HepG2 (cell line): Measurements from ENCODE around the gene SELENOS. TPM values are rescaled to one million over a fixed set of nuclear protein-coding genes. Genes with fewer than 3 reads are reported as not detected.

ENCODE experiments used
- ATF2 ChIP-seq: sonication (generic); formaldehyde crosslinking; IDR thresholded peaks from 2 replicates; pipeline ENCODE4 v1.4.0; 2020; ENCODE audit warnings: missing genetic modification reagents
- IKZF4 ChIP-seq: sonication (generic); formaldehyde crosslinking; IDR thresholded peaks from 2 replicates; pipeline ENCODE4 v1.5.1; 2020; ENCODE audit warnings: borderline replicate concordance, mild to moderate bottlenecking, low read depth, missing genetic modification reagents; ENCODE audit errors: not compliant biosample characterization
- LCORL ChIP-seq, 2 experiments: fragments of 450-650 bp in 1 of 2; sonication (generic) in 1 of 2; formaldehyde crosslinking in 1 of 2; IDR thresholded peaks; 2 replicates each; pipeline versions ENCODE4 v1.5.0 to v1.6.1; 2017 to 2020; ENCODE audit warnings: antibody characterized with exemption in 1 of 2, missing genetic modification reagents in 1 of 2
- MAFF ChIP-seq: IDR thresholded peaks from 2 replicates; pipeline ENCODE4 v1.6.1; 2011; ENCODE audit warnings: low read depth, low read length, improper control_type of control experiment
- RFXAP ChIP-seq: sonication (generic); formaldehyde crosslinking; IDR thresholded peaks from 2 replicates; pipeline ENCODE4 v1.4.0; 2020; ENCODE audit warnings: missing genetic modification reagents, borderline replicate concordance
- SP1 ChIP-seq, 2 experiments: fragments of 450-650 bp in 1 of 2; sonication (generic) in 1 of 2; formaldehyde crosslinking in 1 of 2; IDR thresholded peaks; 2 replicates each; pipeline versions ENCODE4 v1.4.0 to v1.6.1; 2016 to 2020; ENCODE audit warnings: missing genetic modification reagents in 1 of 2
- TFE3 ChIP-seq: IDR thresholded peaks from 2 replicates; pipeline ENCODE4 v1.6.1; 2016
- XRCC5 ChIP-seq: fragments of 200-400 bp; formaldehyde crosslinking; optimal IDR thresholded peaks from 2 replicates; pipeline ENCODE3; 2017; ENCODE audit warnings: mild to moderate bottlenecking, low read length
- ZNF576 ChIP-seq: sonication (generic); formaldehyde crosslinking; IDR thresholded peaks from 2 replicates; pipeline ENCODE4 v1.4.0; 2020; ENCODE audit warnings: mild to moderate bottlenecking, missing genetic modification reagents
- ZNF646 ChIP-seq: sonication (generic); formaldehyde crosslinking; IDR thresholded peaks from 2 replicates; pipeline ENCODE4 v1.9.0; 2021; ENCODE audit warnings: mild to moderate bottlenecking, missing genetic modification reagents
- polyA plus RNA-seq, 8 experiments: library from polyadenylated mRNA; depleted of rRNA in 3 of 8; stranded (reverse) in 7 of 8; unstranded in 1 of 8; fragments of >200 nt; fragmentation: Illumina TruSeq in 4 of 8; extraction: Trizol in 4 of 8; gene quantifications; 2 replicates each; pipeline versions ENCODE4 v1.2.1 to v1.2.3, GENCODE V29; 2011 to 2016; ENCODE audit warnings: low read depth in 4 of 8, missing spikeins in 1 of 8, mixed read lengths in 1 of 8; ENCODE audit not compliant: insufficient read depth in 1 of 8
- total RNA-seq, 5 experiments: library from RNA; depleted of rRNA; stranded (reverse); fragments of >200 nt; fragmentation: Illumina TruSeq; extraction: Trizol; gene quantifications; 2 replicates each; pipeline ENCODE4 v1.2.3, GENCODE V29; 2016; ENCODE audit warnings: low read depth in 1 of 5
- TF ChIP-seq, protein P1 (sequence below): sonication (generic); formaldehyde crosslinking; IDR thresholded peaks from 2 replicates; pipeline ENCODE4 v1.9.0; 2022; ENCODE audit warnings: missing genetic modification reagents, mild to moderate bottlenecking, borderline replicate concordance

The SELENOS gene
- total and polyA plus RNA-seq, 2 of the 13 experiments (the other 11 are each of a cell fraction or from before 2014, with no cell fraction given) = 63.0 to 66.1 TPM

DNA sequence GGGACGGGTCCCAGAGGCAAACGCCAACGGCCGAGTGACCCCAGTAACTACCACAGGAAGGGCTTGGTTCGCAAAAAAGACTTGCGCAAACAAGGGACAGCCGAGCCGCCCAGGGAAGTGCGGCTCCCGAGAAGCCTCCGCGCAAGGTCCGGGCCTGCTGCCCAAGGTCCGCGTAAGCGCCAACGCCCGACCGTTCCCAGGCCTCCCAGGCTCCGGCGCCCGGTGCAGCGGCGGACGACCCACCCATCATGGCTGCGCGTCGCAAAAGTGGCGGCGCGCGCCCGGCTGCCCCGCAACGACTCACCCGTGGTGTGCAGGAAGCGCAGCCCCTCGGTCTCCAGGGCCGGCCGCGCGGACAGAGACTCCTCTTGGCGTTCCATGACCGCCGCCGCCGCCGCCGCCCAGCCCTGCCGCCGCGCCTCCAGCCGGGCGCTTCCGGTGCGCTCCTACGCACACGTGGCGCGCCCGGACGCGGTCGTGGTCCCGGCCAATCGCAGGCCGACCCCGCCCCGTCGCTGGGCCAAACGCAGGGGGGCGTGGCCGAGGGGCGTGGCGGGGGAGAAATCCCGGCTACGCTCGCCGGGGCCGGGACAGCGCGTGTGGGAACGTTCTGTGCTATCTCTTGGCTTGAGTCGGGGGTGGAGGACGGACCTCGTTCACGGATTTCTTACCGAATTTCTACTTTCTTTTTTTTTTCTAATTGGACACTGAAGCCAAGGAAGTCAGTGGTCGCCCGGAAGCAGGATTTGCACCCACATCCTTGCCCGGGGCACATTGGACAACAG is at the start of gene SELENOS (continued):
- 0 out of 2 replicates have a peak, but pooled peaks have one; percentile 13 for TF ChIP-seq TFE3 (CRISPR knock-in tag)
- TF ChIP-seq ZNF646 = no peak
- TF ChIP-seq MAFF = no peak
- no peak for TF ChIP-seq ATF2
- TF ChIP-seq SP1 (IDR thresholded peaks at IDR 0.05) = no peak
- peak; percentile 90 for TF ChIP-seq SP1 (CRISPR knock-in tag; IDR thresholded peaks at IDR 0.05)
- TF ChIP-seq LCORL (IDR thresholded peaks at IDR 0.05) = no peak
- no peak for TF ChIP-seq LCORL (CRISPR knock-in tag; IDR thresholded peaks at IDR 0.05)
- peak; percentile 97 for TF ChIP-seq RFXAP
- no peak for TF ChIP-seq ZNF576
- TF ChIP-seq IKZF4 (CRISPR knock-in tag) = peak; percentile 36
- TF ChIP-seq XRCC5 = no peak
- TF ChIP-seq, protein P1, sequence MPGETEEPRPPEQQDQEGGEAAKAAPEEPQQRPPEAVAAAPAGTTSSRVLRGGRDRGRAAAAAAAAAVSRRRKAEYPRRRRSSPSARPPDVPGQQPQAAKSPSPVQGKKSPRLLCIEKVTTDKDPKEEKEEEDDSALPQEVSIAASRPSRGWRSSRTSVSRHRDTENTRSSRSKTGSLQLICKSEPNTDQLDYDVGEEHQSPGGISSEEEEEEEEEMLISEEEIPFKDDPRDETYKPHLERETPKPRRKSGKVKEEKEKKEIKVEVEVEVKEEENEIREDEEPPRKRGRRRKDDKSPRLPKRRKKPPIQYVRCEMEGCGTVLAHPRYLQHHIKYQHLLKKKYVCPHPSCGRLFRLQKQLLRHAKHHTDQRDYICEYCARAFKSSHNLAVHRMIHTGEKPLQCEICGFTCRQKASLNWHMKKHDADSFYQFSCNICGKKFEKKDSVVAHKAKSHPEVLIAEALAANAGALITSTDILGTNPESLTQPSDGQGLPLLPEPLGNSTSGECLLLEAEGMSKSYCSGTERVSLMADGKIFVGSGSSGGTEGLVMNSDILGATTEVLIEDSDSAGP (CRISPR knock-in tag) = peak; percentile 66; the same call in 1 of the 2 replicates
